SKM-1 (cell line): ENCODE measurements around the gene TMCC3.
"Not testable (repeated sequence)": the region's sequence is repeated elsewhere in the genome, so short reads cannot be mapped to it uniquely, and the experiment has no call there.

Experiments used
- DNase-seq: peaks from one replicate; lab custom pipeline; 2025; ENCODE audit not compliant: unreplicated experiment; lab: John Stamatoyannopoulos, UW

Gene TMCC3, protein sequence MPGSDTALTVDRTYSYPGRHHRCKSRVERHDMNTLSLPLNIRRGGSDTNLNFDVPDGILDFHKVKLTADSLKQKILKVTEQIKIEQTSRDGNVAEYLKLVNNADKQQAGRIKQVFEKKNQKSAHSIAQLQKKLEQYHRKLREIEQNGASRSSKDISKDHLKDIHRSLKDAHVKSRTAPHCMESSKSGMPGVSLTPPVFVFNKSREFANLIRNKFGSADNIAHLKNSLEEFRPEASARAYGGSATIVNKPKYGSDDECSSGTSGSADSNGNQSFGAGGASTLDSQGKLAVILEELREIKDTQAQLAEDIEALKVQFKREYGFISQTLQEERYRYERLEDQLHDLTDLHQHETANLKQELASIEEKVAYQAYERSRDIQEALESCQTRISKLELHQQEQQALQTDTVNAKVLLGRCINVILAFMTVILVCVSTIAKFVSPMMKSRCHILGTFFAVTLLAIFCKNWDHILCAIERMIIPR

DNA sequence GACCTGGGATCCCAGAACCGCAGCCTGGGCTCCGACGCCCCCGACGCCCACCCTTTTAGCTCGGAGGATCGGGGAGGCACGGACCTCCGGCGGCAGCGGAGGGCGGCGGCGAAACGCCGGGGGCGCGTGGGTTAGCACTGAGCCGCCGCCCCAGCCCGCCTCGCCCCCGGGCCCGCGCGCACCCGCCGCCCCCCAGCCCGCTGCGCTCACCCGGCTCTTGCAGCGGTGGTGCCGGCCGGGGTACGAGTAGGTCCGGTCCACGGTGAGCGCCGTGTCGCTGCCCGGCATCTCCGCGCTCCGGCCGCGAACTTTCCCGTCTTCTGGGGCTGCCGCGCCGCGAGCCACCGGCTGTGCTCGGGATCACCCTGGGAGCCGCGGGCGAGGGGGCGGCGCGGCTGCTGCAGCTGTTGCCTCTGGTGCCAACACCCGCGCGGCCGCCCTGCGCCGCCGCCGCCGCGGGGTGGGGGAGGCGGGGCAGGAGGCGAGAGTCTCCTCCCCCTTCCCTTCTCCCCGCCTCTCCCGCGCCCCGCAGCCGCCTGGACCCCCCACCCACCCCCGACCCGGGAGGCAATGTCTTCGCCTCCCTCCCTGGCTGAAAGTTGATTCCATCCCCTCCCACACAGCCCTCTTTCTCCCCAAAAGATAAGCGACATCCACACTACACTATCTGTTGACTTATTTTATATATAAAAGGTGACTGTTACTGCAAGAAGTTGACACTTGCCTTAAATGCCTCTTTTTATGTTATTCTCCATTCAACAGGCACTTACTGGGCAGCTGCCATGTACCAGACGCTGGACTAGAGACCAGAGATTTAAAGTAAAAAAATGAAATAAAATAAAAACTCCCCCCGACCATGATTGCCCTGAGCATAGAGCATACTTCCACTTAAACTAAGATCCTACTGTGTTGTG lies at the start of gene TMCC3:
TSS of gene TMCC3 (minus strand) at position 415 of the 914 bp plus-strand sequence. CDS start at position 288, 127 bp downstream.
- DNase-seq: no peak

DNA sequence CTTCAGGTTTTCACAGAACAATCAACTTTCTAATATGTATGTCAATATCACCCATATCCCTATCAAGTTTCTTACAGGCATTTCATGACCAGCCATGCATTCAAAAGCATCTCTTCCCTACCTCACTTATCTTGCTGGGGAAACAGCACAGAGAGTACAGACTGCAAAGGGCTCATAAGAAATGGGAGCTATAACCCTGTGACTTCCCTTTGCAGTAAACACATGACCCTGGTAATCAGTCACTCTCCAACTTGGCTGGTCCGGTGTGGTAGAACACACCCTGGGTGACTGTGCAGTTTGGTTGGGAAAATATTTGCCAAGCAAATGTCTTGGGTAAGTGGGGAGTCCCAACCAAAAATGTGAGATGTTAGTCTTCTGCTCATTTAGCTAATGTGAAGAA lies 49.4 kb upstream of the TMCC3 start:
- no peak for DNase-seq

DNA sequence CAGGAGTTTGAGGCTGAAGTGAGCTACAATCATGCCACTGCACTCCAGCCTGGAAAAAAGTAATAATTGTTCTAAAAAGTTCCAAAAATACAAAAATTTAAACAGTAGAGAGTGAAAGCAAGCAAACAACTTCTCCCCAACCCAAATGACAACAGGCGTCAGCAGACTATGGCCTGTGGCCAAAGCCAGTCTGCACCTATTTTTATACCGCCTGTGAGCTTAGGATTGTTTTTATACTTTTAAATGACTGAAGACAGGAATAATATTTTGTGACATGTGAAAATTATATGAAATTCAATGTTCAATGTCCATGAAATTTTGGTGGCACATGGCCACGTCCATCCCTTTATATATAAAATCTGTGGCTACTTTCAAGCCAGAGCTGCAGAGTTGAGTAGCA lies 48.2 kb upstream of the TMCC3 start:
- DNase-seq: no peak

DNA sequence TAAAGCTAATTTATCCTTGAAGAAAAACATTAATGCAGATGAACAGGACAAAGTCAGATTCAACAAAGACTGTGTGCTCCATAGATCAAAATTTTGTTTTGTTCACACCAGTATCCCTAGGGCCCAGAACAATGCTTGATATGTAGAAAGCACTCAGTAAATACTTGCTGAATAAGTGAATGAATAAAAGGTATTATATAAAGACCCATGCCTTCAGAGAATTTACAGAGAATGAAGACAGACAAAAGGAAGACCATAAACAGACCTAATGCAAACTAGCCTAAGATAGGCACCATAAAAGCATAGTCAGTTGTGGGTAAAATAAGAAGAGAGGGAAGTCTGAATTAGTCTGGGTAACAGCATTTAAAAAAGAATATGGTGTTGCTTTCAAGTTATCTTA lies 47.3 kb upstream of the TMCC3 start:
- DNase-seq: no peak

DNA sequence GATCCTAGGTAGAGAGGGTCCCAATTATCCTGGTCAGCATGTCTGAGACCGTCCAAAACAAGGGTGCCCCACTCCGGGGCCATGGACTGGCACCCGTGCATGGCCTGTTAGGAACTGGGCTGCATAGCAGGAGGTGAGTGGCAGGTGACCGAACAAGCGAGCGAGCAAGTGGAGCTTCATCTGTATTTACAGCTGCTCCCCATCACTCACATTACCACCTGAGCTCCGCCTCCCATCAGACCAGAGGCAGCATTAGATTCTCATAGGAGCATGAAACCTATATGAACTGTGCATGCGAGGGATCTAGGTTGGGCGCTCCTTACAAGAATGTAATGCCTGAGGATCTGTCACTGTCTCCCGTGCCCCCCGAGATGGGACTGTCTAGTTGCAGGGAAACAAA lies 44.4 kb upstream of the TMCC3 start:
- no peak for DNase-seq

DNA sequence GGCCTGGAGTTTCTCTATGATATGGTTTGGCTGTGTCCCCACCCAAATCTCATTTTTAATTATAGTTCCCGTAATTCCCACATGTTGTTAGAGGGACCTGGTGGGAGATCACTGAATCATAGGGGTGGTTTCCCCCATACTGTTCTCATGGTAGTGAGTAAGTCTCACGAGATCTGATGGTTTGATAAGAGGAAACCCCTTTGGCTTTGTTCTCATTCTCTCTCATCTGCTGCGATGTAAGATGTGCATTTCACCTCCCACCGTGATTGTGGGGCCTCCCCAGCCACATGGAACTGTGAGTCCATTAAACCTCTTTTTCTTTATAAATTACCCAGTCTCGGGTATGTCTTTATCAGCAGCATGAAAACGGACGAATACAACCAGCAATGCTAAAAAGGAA lies 42.5 kb upstream of the TMCC3 start:
- DNase-seq: not testable (repeated sequence)

DNA sequence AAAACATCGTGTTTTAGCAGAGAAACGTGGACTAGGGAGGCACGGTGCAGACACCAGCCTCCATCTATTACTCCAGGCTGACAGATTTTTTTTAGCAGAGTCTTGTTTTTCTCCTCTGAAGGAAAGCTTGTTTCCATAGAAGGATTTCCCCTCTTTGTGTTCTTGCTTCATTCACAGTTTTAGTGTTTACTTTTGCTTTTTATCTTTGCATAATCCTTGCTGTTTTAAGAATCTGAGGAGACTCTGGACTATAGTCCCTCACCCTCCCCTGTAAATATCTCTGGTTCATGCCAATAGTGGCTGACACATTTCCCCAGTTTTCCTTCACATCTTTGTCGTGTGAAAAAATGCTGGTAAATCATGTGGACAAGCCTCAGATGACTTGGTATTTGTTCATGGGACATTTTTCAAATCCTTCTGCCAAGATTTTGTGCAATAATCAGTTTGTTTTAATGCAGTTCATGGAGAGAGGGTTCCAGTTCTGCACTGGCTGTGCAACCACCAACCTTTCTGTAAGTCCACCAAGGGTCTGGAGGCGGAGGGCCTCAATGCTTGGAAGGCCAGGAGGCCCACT lies 39.9 kb upstream of the TMCC3 start:
- no peak for DNase-seq

DNA sequence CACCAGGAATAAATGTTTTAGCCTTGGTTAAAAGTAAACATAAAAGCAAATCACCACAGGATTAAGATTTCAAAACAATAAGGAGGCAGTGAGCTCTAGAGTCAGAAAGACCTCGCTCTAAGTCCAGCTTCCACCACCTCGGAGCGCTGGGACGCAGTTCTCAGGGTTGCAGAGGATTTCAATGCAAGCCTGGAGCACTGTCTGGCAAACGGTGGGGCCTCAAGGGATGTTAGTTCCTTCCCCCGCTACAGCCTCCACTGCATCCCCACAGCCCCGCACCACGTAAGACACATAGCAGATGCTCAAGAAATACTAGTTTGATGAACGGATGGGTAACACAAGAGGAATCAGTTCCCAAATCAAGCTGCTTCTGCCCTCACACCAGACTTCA lies 39.3 kb upstream of the TMCC3 start:
- DNase-seq: no peak

DNA sequence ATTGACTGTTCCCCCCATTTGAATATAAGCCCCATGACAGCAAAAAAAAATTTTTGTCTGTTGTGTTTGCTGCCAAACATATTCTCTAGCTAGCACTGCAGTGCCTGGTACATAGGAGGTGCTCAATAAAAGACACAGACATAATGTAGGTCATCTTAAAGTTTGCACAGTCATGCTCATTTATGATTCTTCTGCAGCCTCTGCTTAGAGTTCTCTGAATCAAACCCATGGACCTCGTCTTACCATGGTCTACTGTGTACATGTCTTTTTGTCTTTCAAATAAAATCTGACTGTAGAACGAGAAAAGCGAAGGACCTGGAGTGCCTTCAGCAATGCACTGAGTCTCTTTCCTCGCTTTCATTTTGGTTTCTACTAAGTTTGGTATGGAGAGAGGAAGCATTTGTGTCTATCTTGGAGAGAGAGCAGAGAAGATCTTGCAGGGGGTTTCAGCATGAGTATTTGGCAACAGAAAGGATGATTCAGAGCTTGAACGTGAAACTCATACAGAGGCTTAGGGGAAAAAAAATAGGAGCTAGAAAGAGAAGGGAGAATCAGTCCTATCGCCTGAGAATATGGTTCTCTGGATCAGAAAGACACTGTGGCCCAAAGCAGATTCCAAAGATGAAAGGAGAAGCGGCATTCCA lies 38.8 kb upstream of the TMCC3 start:
- DNase-seq: no peak

DNA sequence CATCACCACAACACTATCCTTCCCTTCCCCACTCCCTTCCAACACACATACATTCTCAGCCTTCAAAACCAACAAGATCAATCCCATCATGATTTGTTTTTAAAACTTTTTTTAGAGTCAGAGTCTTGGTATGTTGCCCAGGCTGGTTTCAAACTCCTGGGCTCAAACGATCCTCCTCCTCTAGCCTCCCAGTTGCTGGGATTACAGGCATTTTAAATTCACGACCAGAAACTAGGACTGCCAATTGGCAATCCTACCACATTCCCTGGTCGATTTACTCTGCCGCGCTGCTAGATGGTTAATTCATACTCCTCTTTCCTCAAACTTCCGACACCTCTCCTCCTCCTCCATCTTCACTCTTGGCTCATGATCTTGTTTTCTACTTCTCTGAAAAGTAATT lies 37.5 kb upstream of the TMCC3 start:
- DNase-seq: no peak

DNA sequence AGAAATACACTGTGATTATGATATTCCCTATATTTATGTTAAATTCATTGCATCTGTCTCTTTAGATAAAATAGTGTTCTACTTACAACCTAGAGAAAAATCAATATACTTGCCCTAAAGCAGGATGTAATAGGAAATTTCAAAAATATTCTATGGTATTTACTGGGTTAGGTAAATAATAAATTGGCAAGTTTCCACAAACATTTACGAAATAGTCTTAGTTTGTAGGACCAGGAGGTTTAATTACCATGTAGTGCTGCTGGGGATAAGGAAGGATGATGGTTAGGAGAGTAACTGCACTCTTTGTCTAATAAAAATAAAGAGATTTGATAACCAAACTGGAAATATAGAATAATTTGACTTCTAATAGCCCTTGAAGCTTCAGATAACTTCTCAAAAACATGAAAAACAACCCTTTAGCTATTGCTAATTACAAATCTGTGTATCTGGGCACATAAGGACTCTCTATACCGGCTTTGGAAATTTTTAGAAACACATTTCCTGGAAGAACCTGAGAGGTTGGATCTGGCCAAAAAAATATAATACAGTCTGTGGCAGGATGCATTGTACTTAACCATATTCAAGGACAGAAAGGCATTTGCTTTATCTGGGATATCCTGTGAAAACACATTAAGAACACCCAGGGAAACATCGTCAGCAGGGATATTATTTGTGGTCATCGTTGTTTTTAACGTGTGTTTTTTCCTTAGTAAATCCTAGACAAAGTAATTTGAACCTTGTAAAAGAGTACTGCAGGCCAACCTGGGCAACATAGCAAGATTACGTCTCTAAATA lies 36.7 kb upstream of the TMCC3 start:
- DNase-seq: no peak

DNA sequence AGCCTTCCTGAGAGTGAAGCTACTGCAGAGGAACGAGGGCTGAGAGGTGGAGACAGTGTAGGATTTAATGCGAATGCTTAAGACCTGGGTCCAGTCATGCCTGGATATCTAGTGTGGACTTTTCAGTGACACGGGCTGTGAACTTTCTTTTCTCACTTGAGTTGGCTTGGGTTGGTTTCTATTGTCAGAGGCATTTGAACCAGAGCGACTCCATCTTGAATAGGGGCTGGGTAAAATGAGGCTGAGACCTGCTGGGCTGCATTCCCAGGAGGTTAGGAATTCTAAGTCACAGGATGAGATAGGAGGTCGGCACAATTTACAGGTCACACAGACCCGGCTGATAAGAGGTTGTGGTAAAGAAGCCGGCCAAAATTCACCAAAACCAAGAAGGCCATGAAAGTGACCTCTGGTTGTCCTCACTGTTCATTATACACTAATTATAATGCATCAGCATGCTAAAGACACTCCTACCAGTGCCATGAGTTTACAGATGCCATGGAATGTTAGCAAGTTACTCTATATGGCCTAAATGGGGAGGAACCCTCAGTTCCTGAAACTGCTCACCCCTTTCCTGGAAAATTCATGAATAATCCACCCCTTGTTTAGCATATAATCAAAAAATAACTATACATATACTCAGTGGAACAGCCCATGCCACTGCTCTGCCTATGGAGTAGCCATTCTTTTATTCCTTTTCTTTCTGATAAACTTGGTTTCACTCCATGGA lies 34.2 kb upstream of the TMCC3 start:
- DNase-seq: no peak

DNA sequence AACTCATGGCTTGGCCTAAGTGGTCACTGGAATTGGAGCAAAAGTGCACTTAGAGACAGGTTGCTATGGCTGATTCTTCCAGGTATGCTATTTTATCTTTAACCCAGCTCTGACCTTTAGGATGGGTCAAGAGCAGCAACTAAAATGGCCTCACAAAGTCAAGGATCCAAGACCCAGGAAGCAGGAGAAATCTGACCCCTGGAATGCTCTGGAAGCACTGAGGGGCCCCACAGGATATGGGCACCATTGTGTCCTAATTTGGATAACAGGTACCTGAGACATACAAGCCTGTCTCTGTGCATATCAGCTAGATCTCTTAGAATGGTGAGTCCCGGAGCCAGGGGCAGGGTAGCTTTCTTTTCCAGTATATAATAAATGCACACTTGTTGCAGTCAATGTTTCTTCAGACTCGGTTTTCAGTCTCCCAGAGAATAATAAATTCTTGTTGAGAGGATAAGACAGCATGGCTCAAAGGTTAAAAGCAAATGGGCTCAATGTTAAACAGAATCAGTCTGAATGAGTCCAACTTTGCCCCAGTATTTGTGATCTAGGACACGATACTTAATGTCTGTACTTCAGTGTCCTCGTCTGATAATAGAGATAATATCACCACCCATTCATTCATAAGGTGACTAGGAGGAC lies 29.3 kb upstream of the TMCC3 start:
- DNase-seq: no peak

DNA sequence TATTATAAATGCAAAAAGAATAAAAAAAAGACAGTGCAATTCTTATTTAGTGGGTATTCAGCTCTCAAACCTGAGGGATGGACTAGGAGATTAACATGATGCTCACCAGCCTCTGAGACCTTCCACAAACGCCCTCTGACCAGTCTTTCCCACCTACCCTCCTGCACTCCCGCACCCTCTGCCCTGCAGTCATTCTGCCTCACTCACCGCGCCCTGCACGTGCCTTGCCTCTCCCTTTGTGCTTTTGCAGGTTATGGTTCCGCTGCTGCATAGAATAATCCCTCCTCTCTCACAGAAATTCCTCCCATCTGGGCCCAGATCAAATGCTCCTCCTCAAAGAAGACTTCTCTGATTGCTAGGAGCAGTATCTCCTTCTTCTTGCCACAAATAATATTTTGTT lies 28.5 kb upstream of the TMCC3 start:
- DNase-seq: no peak

DNA sequence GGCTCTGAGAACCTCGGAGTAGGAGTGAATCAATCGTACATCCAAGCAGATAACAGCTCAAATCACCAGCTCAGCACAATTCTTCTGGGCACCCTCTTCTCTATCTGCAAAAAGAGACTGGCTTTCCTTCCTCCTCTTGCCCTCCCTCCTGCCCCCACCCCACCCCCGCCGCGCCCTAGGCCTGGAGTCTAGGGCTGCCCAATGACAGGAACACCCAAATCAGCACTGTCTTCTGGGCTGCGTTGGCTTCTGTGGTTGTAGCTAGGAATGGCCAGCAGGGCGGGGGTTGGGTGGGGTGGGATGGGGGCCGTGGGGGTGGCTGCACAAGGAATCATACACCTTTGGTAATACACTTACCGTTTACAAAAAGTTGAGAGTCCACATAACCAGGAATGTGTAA lies 28.0 kb upstream of the TMCC3 start:
- DNase-seq: no peak

DNA sequence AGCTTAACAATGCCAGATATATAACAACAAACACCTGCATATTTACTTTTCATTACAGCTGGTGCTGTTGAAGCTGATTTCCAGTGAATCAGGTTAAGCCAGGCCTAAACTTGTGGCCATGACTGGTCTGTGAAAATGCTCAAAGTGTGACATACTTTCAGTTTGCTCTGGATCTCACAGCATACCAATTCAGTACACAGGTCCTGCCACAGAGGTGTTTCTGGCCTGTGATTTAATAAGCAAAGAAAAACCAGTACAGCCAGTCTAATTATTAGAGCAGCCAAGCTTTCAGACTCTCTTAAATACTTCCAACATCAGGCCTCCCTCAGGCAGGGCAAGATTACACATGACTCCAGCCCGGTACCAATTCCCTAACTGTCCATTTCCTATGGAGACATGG lies 27.4 kb upstream of the TMCC3 start:
- no peak for DNase-seq

DNA sequence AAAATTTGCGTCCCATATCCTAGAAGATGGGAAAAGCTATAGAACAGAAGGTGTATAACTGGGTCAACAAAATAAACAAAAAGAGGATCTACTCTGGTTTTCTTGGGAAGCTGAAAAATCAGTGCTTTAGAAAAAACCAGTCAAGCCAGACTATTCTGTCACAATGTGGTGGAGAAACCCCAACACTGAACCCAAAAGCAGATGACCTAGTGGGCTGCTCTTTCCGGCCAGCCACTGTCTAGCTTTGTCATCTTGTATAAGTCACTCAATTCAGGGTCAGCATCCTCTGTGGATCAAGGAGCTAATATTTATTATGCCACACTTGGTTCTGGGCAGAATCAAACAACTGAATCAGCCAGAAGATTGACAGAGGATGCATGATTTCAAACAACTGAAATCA lies 26.6 kb upstream of the TMCC3 start:
- no peak for DNase-seq

DNA sequence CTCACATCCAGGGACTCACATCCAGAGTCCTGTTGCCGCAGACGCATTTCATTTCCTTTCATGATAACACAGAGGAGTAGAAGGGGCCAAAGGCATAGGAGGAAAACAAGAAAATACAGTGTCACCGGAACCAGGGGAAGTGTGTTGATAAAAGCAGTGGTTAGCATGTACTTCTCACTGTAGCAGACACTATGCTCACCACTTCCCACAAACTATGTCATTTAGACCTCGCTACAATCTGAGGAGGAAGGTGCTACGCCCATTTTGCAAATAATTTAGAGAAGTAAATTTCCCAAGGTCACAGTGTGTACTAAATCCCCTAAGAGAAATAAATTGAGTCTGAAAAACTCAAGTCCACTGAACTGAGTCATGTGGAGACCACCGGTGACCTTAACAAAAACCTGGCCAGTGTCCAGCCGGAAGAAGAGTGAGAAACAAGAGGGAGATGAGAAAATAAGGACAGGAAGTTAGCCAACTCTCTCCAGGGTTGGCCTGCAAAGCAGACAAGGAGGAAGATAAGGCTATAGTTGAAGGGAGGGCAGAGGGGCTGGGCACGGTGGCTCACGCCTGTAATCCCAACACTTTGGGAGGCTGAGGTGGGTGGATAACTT lies 25.8 kb upstream of the TMCC3 start:
- peak; percentile 66 for DNase-seq

DNA sequence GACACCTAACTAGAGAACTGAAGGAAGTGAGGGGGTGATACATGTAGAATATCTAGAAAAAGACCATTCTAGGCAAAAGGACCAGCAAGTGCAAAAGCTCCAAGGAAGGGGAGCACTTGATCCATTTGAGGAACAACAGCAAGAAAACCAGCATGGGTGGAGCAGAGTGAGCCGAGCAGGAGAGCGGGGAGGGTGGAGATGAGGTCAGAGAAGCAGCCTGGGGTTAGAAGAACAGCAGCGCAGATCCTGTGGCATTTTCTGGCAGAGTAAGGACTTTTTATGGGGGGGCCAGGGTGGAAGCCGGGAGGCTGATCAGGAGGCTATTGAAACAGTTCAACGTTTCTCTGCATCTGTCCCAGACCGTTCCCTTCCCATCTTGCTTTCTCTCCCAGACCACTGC lies 24.5 kb upstream of the TMCC3 start:
- DNase-seq: no peak
